K562 (cell line): ENCODE data around the gene RBL1. TPM values are rescaled to one million over a fixed set of nuclear protein-coding genes. Genes with fewer than 3 reads are reported as not detected.
"Not testable (repeated sequence)": the region's sequence is repeated elsewhere in the genome, so short reads cannot be mapped to it uniquely, and the experiment has no call there.

Experiments used
- ATAC-seq: fragments of 200-7000 bp; cut with Tn5 transposase; 3 replicates; pipeline ENCODE4 v1.9.1; 2020; ENCODE audit warnings: moderate library complexity
- BruUV-seq: library from RNA; stranded (reverse); fragments of 400-500 nt; replicated peaks from 2 replicates; lab custom pipeline; 2021; lab: Mats Ljungman, UMichigan
- CTCF ChIA-PET: fragments of 300-600 bp; formaldehyde crosslinking; extraction: SDS; loops from one replicate; lab custom pipeline; 2021; ENCODE audit warnings: low intra/inter-chr PET ratio; lab: Yijun Ruan, JAX
- POLR2A ChIA-PET: fragments of 300-600, 350-650 bp; sonication (Branson Sonifier 250); formaldehyde crosslinking; extraction: SDS; loops from one replicate; lab custom pipeline; 2021; ENCODE audit warnings: antibody characterized with exemption, inconsistent platforms; lab: Yijun Ruan, JAX
- DNase-seq, 4 experiments: peaks; one replicate each; pipeline versions ENCODE4 v3.0.0 to v3.0.0-alpha.2; 2011 to 2018; ENCODE audit warnings: low spot score in 3 of 4, mixed read lengths in 3 of 4; ENCODE audit errors: extremely low read depth in 1 of 4
- FAIRE-seq: peaks from 2 replicates; lab custom pipeline; 2011; peaks lifted over from hg19 to GRCh38; lab: Jason Lieb, UNC
- H2AFZ ChIP-seq: 2 replicates; pipeline ENCODE4 v1.6.0; 2011; ENCODE audit warnings: low read depth, low read length, control low read depth, inconsistent platforms
- H3K27ac ChIP-seq: fragments of 200-600 bp; 3 replicates; pipeline ENCODE4 v1.8.0; 2011; ENCODE audit warnings: low read depth, mild to moderate bottlenecking, control low read depth, inconsistent platforms, low read length, moderate library complexity, mixed read lengths; ENCODE audit errors: extremely low read depth
- H3K27me3 ChIP-seq, 2 experiments: fragments of 300-600 bp in 1 of 2; 2 replicates in 1 of 2; 3 replicates in 1 of 2; pipeline versions ENCODE4 v1.6.0 to v1.8.0; 2011; ENCODE audit warnings: inconsistent platforms in 2 of 2, low read length in 2 of 2, mild to moderate bottlenecking in 1 of 2, mixed read lengths in 1 of 2, moderate library complexity in 1 of 2; ENCODE audit not compliant: control insufficient read depth in 2 of 2, insufficient read depth in 2 of 2
- H3K36me3 ChIP-seq: fragments of 300-600 bp; 3 replicates; pipeline ENCODE4 v1.8.0; 2011; ENCODE audit warnings: mild to moderate bottlenecking, low read length, inconsistent platforms; ENCODE audit not compliant: control insufficient read depth, insufficient read depth
- H3K4me1 ChIP-seq, 2 experiments: fragments of 200-600 bp in 1 of 2; replicated peaks in 1 of 2; 2 replicates in 1 of 2; 3 replicates in 1 of 2; pipeline versions ENCODE4 v1.5.1 to v1.8.0; 2011; ENCODE audit warnings: inconsistent platforms in 2 of 2, low read length in 2 of 2, mild to moderate bottlenecking in 1 of 2, mixed read lengths in 1 of 2, moderate library complexity in 1 of 2; ENCODE audit not compliant: control insufficient read depth in 2 of 2, insufficient read depth in 2 of 2
- H3K4me2 ChIP-seq: 2 replicates; pipeline ENCODE4 v1.6.1; 2011; ENCODE audit warnings: low read length, control low read depth, inconsistent platforms, mixed read lengths; ENCODE audit not compliant: insufficient read depth
- H3K4me3 ChIP-seq: fragments of 200-600 bp; sonication (generic), shearing (Covaris generic); 2 replicates; pipeline ENCODE4 v1.5.1; 2016; ENCODE audit warnings: control low read depth, inconsistent platforms
- H3K79me2 ChIP-seq: fragments of 200-600 bp; 3 replicates; pipeline ENCODE4 v1.8.0; 2011; ENCODE audit warnings: low read length, inconsistent platforms; ENCODE audit not compliant: control insufficient read depth, insufficient read depth
- H3K9ac ChIP-seq, 2 experiments: 2 replicates each; pipeline versions ENCODE4 v1.6.0 to v1.6.1; 2011; ENCODE audit warnings: low read depth in 2 of 2, low read length in 2 of 2, control low read depth in 1 of 2, inconsistent platforms in 1 of 2, mild to moderate bottlenecking in 1 of 2, mixed read lengths in 1 of 2; ENCODE audit not compliant: insufficient read depth in 1 of 2
- H3K9me1 ChIP-seq: one replicate; pipeline ENCODE4 v1.6.0; 2011; ENCODE audit warnings: inconsistent platforms, mild to moderate bottlenecking, low read length, moderate library complexity; ENCODE audit not compliant: control insufficient read depth, insufficient read depth
- H3K9me3 ChIP-seq: replicated peaks from 2 replicates; pipeline ENCODE4 v1.5.1; 2011; ENCODE audit warnings: low read depth, low read length, inconsistent platforms; ENCODE audit not compliant: control insufficient read depth, insufficient read depth
- H4K20me1 ChIP-seq: replicated peaks from 2 replicates; pipeline ENCODE4 v1.6.1; 2011; ENCODE audit warnings: low read length, inconsistent platforms, mixed read lengths; ENCODE audit not compliant: control insufficient read depth, insufficient read depth
- CBX1 ChIP-seq: sonication (generic); IDR thresholded peaks from 2 replicates; pipeline ENCODE4 v1.6.1; 2016; ENCODE audit warnings: antibody characterized with exemption, low read depth, mild to moderate bottlenecking
- CBX3 ChIP-seq, 2 experiments: IDR thresholded peaks; 1 replicate in 1 of 2; 2 replicates in 1 of 2; pipeline ENCODE4 v1.6.1; 2012; ENCODE audit warnings: inconsistent platforms in 2 of 2, low read length in 2 of 2, borderline replicate concordance in 1 of 2, control low read depth in 1 of 2
- CBX5 ChIP-seq: IDR thresholded peaks from 2 replicates; pipeline ENCODE4 v1.6.1; 2014; ENCODE audit warnings: low read depth, borderline replicate concordance
- DDX20 ChIP-seq: fragments of 450-650 bp; IDR thresholded peaks from 2 replicates; pipeline ENCODE4 v1.6.1; 2016; ENCODE audit warnings: missing genetic modification characterization, low read depth, mild to moderate bottlenecking, missing compliant biosample characterization, moderate library complexity
- MYBL2 ChIP-seq, 2 experiments: fragments of 450-650 bp in 1 of 2; sonication (generic) in 1 of 2; formaldehyde crosslinking in 1 of 2; IDR thresholded peaks; 2 replicates each; pipeline versions ENCODE4 v1.6.1 to v1.8.1; 2017 to 2022; ENCODE audit warnings: borderline replicate concordance in 1 of 2, inconsistent platforms in 1 of 2, low read depth in 1 of 2, mild to moderate bottlenecking in 1 of 2, missing genetic modification reagents in 1 of 2, moderate library complexity in 1 of 2
- TRIM24 ChIP-seq, 2 experiments: fragments of 450-650 bp; IDR thresholded peaks; 2 replicates each; pipeline ENCODE4 v1.6.1; 2016
- TRIM28 ChIP-seq: fragments of 450-650 bp; IDR thresholded peaks from 2 replicates; pipeline ENCODE4 v1.6.1; 2017
- ZNF668 ChIP-seq: fragments of 250-450 bp; sonication (Bioruptor Pico); IDR thresholded peaks from 2 replicates; pipeline ENCODE4 v1.8.0; 2022; ENCODE audit warnings: mild to moderate bottlenecking, inconsistent platforms
- WGBS: fragments of 100-300 bp; shearing (Covaris generic); methylation state at CpG from one replicate; pipeline ENCODE4 v1.1.6; 2016; ENCODE audit warnings: low coverage, mixed read lengths; ENCODE audit not compliant: insufficient coverage; ENCODE audit errors: missing lambda C conversion rate; 5-methylcytosine and 5-hydroxymethylcytosine counted together
- in situ Hi-C: fragments of 300-500 bp; cut with MboI; formaldehyde crosslinking; loops from 4 replicates; pipeline ENCODE4 v1.15.0; 2018; ENCODE audit warnings: inconsistent platforms, mixed read lengths
- intact Hi-C: fragments of 100-400 bp; cut with micrococcal nuclease; formaldehyde crosslinking; loops from 2 replicates; pipeline ENCODE4 v1.14.2; 2022
- polyA plus RNA-seq, 8 experiments: library from polyadenylated mRNA; depleted of rRNA in 4 of 8; stranded (reverse) in 5 of 8; unstranded in 3 of 8; fragments of >200 nt; fragmentation: Nextera tagmentation in 2 of 8; fragmentation: Illumina TruSeq in 1 of 8; extraction: Ambion mirVana in 2 of 8; extraction: Trizol in 1 of 8; gene quantifications; 2 replicates each; pipeline versions ENCODE4 v1.2.1 to v1.2.3, GENCODE V29; 2011 to 2014; ENCODE audit warnings: inconsistent platforms in 1 of 8, missing spikeins in 1 of 8
- total RNA-seq, 7 experiments: library from RNA; depleted of rRNA in 6 of 7; stranded (reverse); fragments of >200 nt in 6 of 7; fragmentation: Illumina TruSeq in 2 of 7; extraction: Trizol in 2 of 7; gene quantifications; 2 replicates each; pipeline versions ENCODE4 v1.2.1 to v1.2.3, GENCODE V29; 2011 to 2021; ENCODE audit warnings: low replicate concordance in 1 of 7

RBL1 gene
- total and polyA plus RNA-seq, 9 of the 15 experiments (the other 6 are each of a cell fraction or from before 2014, with no cell fraction given): 4.0 to 25.9 (median 15.6) TPM

GRCh38 chr20:36962354-36962941 lies 133.3 kb downstream of the RBL1 start:
- H2AFZ ChIP-seq, POLR2A ChIA-PET, H3K4me1 ChIP-seq, H3K9me3 ChIP-seq, H3K36me3 ChIP-seq, H3K9me1 ChIP-seq, DNase-seq, H3K4me3 ChIP-seq, H3K27ac ChIP-seq, H3K79me2 ChIP-seq, H3K9ac ChIP-seq, H3K27me3 ChIP-seq, FAIRE-seq, intact Hi-C loops, H4K20me1 ChIP-seq, CTCF ChIA-PET, in situ Hi-C loops, ATAC-seq, BruUV-seq, H3K4me2 ChIP-seq: not testable (repeated sequence)
- peak; percentile 81 for TF ChIP-seq CBX5
- peak in 1 of 2 experiments; percentile 35; a peak in 1 of 4 replicates for TF ChIP-seq TRIM24 (IDR thresholded peaks at IDR 0.05)
- peak in 1 of 2 experiments; percentile 90; a peak in 1 of 3 replicates for TF ChIP-seq CBX3 (IDR thresholded peaks at IDR 0.05; ENCODE audit: borderline replicate concordance in 1 of 2, low read length in 2 of 2)
- 0 out of 2 replicates have a peak, but pooled peaks have one; percentile 16 for TF ChIP-seq CBX1
- TF ChIP-seq TRIM28: peak; percentile 86
- 28% methylated on average over 9 of the region's 9 CpGs for WGBS

- peaks cover 3% of the 10 kb centered on the region; the same call in 1 of the 2 replicates for H3K9me3 ChIP-seq
- H3K36me3 ChIP-seq: no peaks in the 10 kb centered on the region
- no peak for FAIRE-seq
- in situ Hi-C loops: no loop called here
- no peak for DNase-seq
- CTCF ChIA-PET: no interaction called here
- no peak overlapping the region for H3K4me3 ChIP-seq
- ATAC-seq: no peak
- no TSS peak for BruUV-seq
- TF ChIP-seq ZNF668 (CRISPR knock-in tag) (no peak), MYBL2 (IDR thresholded peaks at IDR 0.05; ENCODE audit: low read depth) (no peak), MYBL2 (CRISPR knock-in tag; IDR thresholded peaks at IDR 0.05; ENCODE audit: borderline replicate concordance) (no peak), DDX20 (no peak)
- H3K27me3 ChIP-seq: no peaks in the 10 kb centered on the region
- no peaks in the 10 kb centered on the region for H3K79me2 ChIP-seq
- WGBS: 59% methylated on average over 4 of the region's 4 CpGs
- POLR2A ChIA-PET: no interaction called here
- intact Hi-C loops: no loop called here
- no peak overlapping the region for H3K27ac ChIP-seq
- no peaks in the 10 kb centered on the region for H4K20me1 ChIP-seq
- H3K4me1 ChIP-seq: peaks cover 8% of the 10 kb centered on the region in 2 experiments; a peak in 4 of 5 replicates
- no peak overlapping the region for H3K4me2 ChIP-seq
- no peaks in the 10 kb centered on the region for H3K9me1 ChIP-seq
- H2AFZ ChIP-seq: no peak overlapping the region
- no peak overlapping the region for H3K9ac ChIP-seq
These were observed 136.6 kb downstream of the RBL1 start for GRCh38 chr20:36959242-36959641.
